ENCODE results near the gene SH3PXD2A.

- TF ChIP-seq, protein P1, sequence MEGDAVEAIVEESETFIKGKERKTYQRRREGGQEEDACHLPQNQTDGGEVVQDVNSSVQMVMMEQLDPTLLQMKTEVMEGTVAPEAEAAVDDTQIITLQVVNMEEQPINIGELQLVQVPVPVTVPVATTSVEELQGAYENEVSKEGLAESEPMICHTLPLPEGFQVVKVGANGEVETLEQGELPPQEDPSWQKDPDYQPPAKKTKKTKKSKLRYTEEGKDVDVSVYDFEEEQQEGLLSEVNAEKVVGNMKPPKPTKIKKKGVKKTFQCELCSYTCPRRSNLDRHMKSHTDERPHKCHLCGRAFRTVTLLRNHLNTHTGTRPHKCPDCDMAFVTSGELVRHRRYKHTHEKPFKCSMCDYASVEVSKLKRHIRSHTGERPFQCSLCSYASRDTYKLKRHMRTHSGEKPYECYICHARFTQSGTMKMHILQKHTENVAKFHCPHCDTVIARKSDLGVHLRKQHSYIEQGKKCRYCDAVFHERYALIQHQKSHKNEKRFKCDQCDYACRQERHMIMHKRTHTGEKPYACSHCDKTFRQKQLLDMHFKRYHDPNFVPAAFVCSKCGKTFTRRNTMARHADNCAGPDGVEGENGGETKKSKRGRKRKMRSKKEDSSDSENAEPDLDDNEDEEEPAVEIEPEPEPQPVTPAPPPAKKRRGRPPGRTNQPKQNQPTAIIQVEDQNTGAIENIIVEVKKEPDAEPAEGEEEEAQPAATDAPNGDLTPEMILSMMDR (IDR thresholded peaks at IDR 0.05): no peak
- no peak for TF ChIP-seq EZH2 (IDR thresholded peaks at IDR 0.05; ENCODE audit: borderline replicate concordance, insufficient read depth, low read depth, low read length, poor library complexity, severe bottlenecking)
Measured at GRCh38 chr10:103781329-103782061, 73.9 kb downstream of the SH3PXD2A start.
